Panc1 (cell line): ENCODE data around the gene CCDC110. TPM values are rescaled to one million over a fixed set of nuclear protein-coding genes. Genes with fewer than 3 reads are reported as not detected.
A peak's percentile ranks its signal among the peaks of the same experiment; 100 is the strongest.

Experiments used
- ATAC-seq: fragments of 200-7000 bp; cut with Tn5 transposase; 2 replicates; pipeline ENCODE4 v1.9.1; 2020; ENCODE audit warnings: mild to moderate bottlenecking, moderate library complexity
- BruUV-seq: library from RNA; stranded (reverse); fragments of 400-500 nt; replicated peaks from 2 replicates; lab custom pipeline; 2021; lab: Mats Ljungman, UMichigan
- CTCF ChIA-PET: fragments of 300-600 bp; sonication (Branson Sonifier 250); formaldehyde crosslinking; loops from one replicate; lab custom pipeline; 2022; ENCODE audit warnings: antibody characterized with exemption; lab: Charles Lee
- POLR2A ChIA-PET: fragments of 300-600 bp; sonication (Branson Sonifier 250); formaldehyde crosslinking; loops from one replicate; lab custom pipeline; 2022; ENCODE audit warnings: antibody characterized with exemption; lab: Charles Lee
- DNase-seq: peaks from one replicate; pipeline ENCODE4 v3.0.0-alpha.2; 2010; ENCODE audit warnings: low read depth, low spot score
- H3K27ac ChIP-seq: 2 replicates; pipeline ENCODE4 v1.5.1; 2011; ENCODE audit warnings: mild to moderate bottlenecking, low read length, inconsistent platforms
- H3K27me3 ChIP-seq: fragments of 200-500 bp; sonication (Bioruptor generic); 2 replicates; pipeline ENCODE4 v1.6.0; 2014; ENCODE audit warnings: low read length, inconsistent platforms; ENCODE audit not compliant: control insufficient read depth, insufficient read depth
- H3K36me3 ChIP-seq: fragments of 200-500 bp; sonication (Bioruptor generic); 2 replicates; pipeline ENCODE4 v1.5.1; 2014; ENCODE audit warnings: inconsistent platforms, mild to moderate bottlenecking, low read length, moderate library complexity; ENCODE audit not compliant: control insufficient read depth, insufficient read depth
- H3K4me1 ChIP-seq: 2 replicates; pipeline ENCODE4 v1.5.1; 2011; ENCODE audit warnings: inconsistent platforms, mild to moderate bottlenecking, low read length, moderate library complexity; ENCODE audit not compliant: control insufficient read depth, insufficient read depth
- H3K4me3 ChIP-seq, 2 experiments: 2 replicates each; pipeline ENCODE4 v1.5.1; 2011 to 2012; ENCODE audit warnings: low read depth in 2 of 2, low read length in 2 of 2, mild to moderate bottlenecking in 2 of 2, inconsistent platforms in 1 of 2, moderate library complexity in 1 of 2
- H3K9me3 ChIP-seq: fragments of 200-500 bp; sonication (Bioruptor generic); 2 replicates; pipeline ENCODE4 v1.5.1; 2014; ENCODE audit warnings: low read depth, mild to moderate bottlenecking, inconsistent platforms, low read length, moderate library complexity; ENCODE audit not compliant: control insufficient read depth, insufficient read depth
- POLR2AphosphoS5 ChIP-seq: IDR thresholded peaks from 2 replicates; pipeline ENCODE4 v1.6.1; 2012; ENCODE audit warnings: mild to moderate bottlenecking, low read depth, low read length, moderate library complexity
- SIN3A ChIP-seq: IDR thresholded peaks from 2 replicates; pipeline ENCODE4 v1.6.1; 2012; ENCODE audit warnings: low read depth, mild to moderate bottlenecking, low read length, moderate library complexity, borderline replicate concordance; ENCODE audit not compliant: insufficient read depth
- TCF7L2 ChIP-seq: IDR thresholded peaks from 2 replicates; pipeline ENCODE4 v1.6.1; 2011; ENCODE audit warnings: mild to moderate bottlenecking, low read depth, low read length, inconsistent platforms
- in situ Hi-C: cut with HindIII; loops from 2 replicates; pipeline ENCODE4 v1.10.0; 2016; ENCODE audit warnings: low sequenced_read_pairs, low pct_unique_long_range_greater_than_20kb
- intact Hi-C: fragments of 100-400 bp; cut with micrococcal nuclease; formaldehyde crosslinking; loops from one replicate; pipeline ENCODE4 v1.10.0; 2022; ENCODE audit not compliant: unreplicated experiment
- total RNA-seq: library from RNA; stranded (reverse); gene quantifications from one replicate; pipeline ENCODE4 v1.2.1, GENCODE V29; 2021; ENCODE audit not compliant: unreplicated experiment
- TF ChIP-seq, protein P1 (sequence below), 2 experiments: IDR thresholded peaks; 2 replicates each; pipeline ENCODE4 v1.6.1; 2011 to 2012; ENCODE audit warnings: low read depth in 2 of 2, control low read depth in 1 of 2, low read length in 1 of 2, mild to moderate bottlenecking in 1 of 2, moderate library complexity in 1 of 2; ENCODE audit not compliant: insufficient read depth in 1 of 2
- TF ChIP-seq, protein P2 (sequence below): fragments of 450-650 bp; IDR thresholded peaks from 2 replicates; pipeline ENCODE4 v1.5.1; 2017; ENCODE audit warnings: mild to moderate bottlenecking

Gene CCDC110
- total RNA-seq, 1 experiment from 2014 or later = 0.05 TPM

DNA sequence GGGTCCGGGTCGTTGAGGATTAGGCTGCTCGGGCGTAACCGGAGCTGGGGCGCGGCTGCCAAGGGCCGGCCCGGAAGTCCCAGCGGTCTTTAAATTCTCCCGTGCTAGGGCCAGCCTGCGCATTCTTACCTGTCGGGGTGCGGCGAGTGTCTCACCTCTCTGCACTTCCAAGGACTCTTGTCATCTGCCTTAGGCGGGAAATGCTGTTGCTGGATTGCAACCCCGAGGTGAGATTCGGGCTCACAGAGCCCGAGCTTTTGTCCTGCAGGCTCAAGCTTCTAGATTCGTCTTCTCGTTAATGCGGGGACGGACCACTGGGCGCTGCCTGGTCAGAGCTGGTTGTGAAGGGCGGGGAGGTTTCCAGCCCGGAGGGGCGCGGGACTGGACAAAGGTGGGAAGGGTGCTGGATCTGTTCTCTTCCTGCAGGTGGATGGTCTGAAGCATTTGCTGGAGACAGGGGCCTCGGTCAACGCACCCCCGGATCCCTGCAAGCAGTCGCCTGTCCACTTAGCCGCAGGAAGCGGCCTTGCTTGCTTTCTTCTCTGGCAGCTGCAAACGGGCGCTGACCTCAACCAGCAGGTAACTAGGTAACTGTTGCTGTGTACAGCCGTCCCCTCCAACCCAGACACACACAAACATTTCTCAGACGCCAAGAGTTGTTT, 74.7 kb downstream of the CCDC110 start, which contains the start of gene ANKRD37:
TSS of gene ANKRD37 (plus strand) at position 118 of the 662 bp plus-strand sequence. CDS start at position 201, 83 bp downstream.
- peak; percentile 31 for ATAC-seq
- H3K4me3 ChIP-seq = peak within 1 kb of the TSS; percentile 68 to 78
- no peaks in the 10 kb centered on the region; the same call in 1 of the 2 replicates for H3K36me3 ChIP-seq
- H3K27me3 ChIP-seq = no peaks in the 10 kb centered on the region
- ChIA-PET POLR2A (interaction anchor here (0.6 kb wide), 1 partner anchor 30 kb away, joined by 5 read pairs; no protein-coding TSS in a partner anchor), CTCF (interaction anchor here (1.7 kb wide), 1 partner anchor 201 kb away, joined by 3 read pairs; no protein-coding TSS in a partner anchor)
- DNase-seq = no peak
- intact Hi-C loops (no loop called here), in situ Hi-C loops (no loop called here)
- H3K9me3 ChIP-seq = no peaks in the 10 kb centered on the region
- TF ChIP-seq TCF7L2 (no peak), POLR2AphosphoS5 (no peak), SIN3A (no peak; the same call in 1 of the 2 replicates)
- TF ChIP-seq, protein P1, sequence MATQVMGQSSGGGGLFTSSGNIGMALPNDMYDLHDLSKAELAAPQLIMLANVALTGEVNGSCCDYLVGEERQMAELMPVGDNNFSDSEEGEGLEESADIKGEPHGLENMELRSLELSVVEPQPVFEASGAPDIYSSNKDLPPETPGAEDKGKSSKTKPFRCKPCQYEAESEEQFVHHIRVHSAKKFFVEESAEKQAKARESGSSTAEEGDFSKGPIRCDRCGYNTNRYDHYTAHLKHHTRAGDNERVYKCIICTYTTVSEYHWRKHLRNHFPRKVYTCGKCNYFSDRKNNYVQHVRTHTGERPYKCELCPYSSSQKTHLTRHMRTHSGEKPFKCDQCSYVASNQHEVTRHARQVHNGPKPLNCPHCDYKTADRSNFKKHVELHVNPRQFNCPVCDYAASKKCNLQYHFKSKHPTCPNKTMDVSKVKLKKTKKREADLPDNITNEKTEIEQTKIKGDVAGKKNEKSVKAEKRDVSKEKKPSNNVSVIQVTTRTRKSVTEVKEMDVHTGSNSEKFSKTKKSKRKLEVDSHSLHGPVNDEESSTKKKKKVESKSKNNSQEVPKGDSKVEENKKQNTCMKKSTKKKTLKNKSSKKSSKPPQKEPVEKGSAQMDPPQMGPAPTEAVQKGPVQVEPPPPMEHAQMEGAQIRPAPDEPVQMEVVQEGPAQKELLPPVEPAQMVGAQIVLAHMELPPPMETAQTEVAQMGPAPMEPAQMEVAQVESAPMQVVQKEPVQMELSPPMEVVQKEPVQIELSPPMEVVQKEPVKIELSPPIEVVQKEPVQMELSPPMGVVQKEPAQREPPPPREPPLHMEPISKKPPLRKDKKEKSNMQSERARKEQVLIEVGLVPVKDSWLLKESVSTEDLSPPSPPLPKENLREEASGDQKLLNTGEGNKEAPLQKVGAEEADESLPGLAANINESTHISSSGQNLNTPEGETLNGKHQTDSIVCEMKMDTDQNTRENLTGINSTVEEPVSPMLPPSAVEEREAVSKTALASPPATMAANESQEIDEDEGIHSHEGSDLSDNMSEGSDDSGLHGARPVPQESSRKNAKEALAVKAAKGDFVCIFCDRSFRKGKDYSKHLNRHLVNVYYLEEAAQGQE (IDR thresholded peaks at IDR 0.05; ENCODE audit: insufficient read depth in 1 of 2, low read depth in 2 of 2, low read length in 1 of 2) = no peak
- TF ChIP-seq, protein P2, sequence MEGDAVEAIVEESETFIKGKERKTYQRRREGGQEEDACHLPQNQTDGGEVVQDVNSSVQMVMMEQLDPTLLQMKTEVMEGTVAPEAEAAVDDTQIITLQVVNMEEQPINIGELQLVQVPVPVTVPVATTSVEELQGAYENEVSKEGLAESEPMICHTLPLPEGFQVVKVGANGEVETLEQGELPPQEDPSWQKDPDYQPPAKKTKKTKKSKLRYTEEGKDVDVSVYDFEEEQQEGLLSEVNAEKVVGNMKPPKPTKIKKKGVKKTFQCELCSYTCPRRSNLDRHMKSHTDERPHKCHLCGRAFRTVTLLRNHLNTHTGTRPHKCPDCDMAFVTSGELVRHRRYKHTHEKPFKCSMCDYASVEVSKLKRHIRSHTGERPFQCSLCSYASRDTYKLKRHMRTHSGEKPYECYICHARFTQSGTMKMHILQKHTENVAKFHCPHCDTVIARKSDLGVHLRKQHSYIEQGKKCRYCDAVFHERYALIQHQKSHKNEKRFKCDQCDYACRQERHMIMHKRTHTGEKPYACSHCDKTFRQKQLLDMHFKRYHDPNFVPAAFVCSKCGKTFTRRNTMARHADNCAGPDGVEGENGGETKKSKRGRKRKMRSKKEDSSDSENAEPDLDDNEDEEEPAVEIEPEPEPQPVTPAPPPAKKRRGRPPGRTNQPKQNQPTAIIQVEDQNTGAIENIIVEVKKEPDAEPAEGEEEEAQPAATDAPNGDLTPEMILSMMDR = no peak
- H3K27ac ChIP-seq = peak within 1 kb of the TSS; percentile 77
- no TSS peak for BruUV-seq
- H3K4me1 ChIP-seq = no peaks in the 10 kb centered on the region

DNA sequence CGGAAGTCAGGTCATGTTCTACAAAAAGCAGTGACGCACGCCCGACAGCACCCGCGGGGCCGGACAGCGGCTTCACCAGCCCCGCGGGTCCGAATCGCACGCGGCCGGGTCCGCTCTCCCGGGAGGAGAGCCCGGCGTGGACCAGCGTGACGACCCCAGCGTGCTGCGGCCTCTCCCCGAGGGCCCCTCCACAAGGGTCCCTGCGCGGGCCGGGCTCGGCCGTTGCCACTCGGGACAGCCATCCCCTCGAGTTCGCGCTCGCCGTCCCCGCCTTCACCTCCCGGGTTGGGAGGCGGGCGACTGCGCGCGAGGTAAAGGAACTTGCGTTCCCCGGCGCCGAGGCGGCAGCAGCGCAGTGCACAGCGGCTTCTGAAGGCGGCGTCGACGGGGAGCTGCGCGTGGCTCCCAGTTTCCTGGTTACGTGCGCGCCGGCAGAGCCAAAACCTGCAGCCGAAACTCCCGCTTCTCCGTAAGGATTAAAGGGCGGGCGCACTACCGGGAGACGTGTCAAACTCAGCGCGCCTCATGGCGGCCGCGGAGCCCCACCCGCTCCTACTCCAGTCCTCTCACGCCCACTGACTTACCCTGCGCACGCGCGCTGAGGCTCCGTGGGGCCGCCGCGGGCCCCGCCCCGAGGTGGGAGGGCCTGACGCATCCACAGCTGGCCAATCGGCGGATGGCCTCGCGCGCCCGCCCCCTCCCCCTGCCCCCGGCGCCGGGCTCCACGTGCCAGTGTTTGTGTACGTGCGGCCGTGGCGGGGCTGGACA, 75.4 kb downstream of the CCDC110 start:
- in situ Hi-C loops = no loop called here
- no TSS peak for BruUV-seq
- TF ChIP-seq, protein P1 (IDR thresholded peaks at IDR 0.05; ENCODE audit: insufficient read depth in 1 of 2, low read depth in 2 of 2, low read length in 1 of 2) = peak; percentile 53 to 58; a peak in 3 of 4 replicates
- peak; percentile 61; the same call in 1 of the 2 replicates for TF ChIP-seq POLR2AphosphoS5
- no peak for TF ChIP-seq TCF7L2
- peak; percentile 89; the same call in 1 of the 2 replicates for TF ChIP-seq SIN3A
- ATAC-seq (peak; percentile 97), DNase-seq (peak; percentile 60)
- CTCF ChIA-PET = interaction anchor here (1.7 kb wide), 1 partner anchor 202 kb away, joined by 3 read pairs; no protein-coding TSS in a partner anchor
- H3K36me3 ChIP-seq = no peaks in the 10 kb centered on the region; the same call in 1 of the 2 replicates
- intact Hi-C loops = no loop called here
- no peaks in the 10 kb centered on the region for H3K27me3 ChIP-seq
- POLR2A ChIA-PET = interaction anchor here (0.6 kb wide), 1 partner anchor 30 kb away, joined by 5 read pairs; no protein-coding TSS in a partner anchor
- no peaks in the 10 kb centered on the region for H3K4me1 ChIP-seq
- H3K4me3 ChIP-seq = peak overlapping the region; percentile 68 to 78
- peak overlapping the region; percentile 77 for H3K27ac ChIP-seq
- H3K9me3 ChIP-seq = no peaks in the 10 kb centered on the region
